NCI-H510A treated with DMSO at 0.1 percent for 48 hours (cell line): ENCODE results near the gene AP1S3.

ENCODE experiments used
- DNase-seq: peaks from one replicate; lab custom pipeline; 2025; lab: John Stamatoyannopoulos, UW

AP1S3 gene

GRCh38 chr2:223759569-223760430 lies 77.6 kb downstream of the AP1S3 start:
- no peak for DNase-seq

- DNase-seq = no peak
Observed at GRCh38 chr2:223758131-223758840, 79.1 kb downstream of the AP1S3 start.

GRCh38 chr2:223753940-223754339 lies 83.4 kb downstream of the AP1S3 start:
- DNase-seq = no peak

- DNase-seq = no peak
Observed at GRCh38 chr2:223751012-223751411, 86.4 kb downstream of the AP1S3 start.

- no peak for DNase-seq
Observed at GRCh38 chr2:223747392-223748042, 89.9 kb downstream of the AP1S3 start.

GRCh38 chr2:223746611-223747010 lies 90.8 kb downstream of the AP1S3 start:
- no peak for DNase-seq

GRCh38 chr2:223744580-223744979 lies 92.8 kb downstream of the AP1S3 start:
- DNase-seq = no peak

GRCh38 chr2:223740679-223741078 lies 96.7 kb downstream of the AP1S3 start:
- no peak for DNase-seq

GRCh38 chr2:223737207-223737606 lies 100.2 kb downstream of the AP1S3 start:
- DNase-seq = no peak

GRCh38 chr2:223736488-223736887 lies 100.9 kb downstream of the AP1S3 start:
- no peak for DNase-seq

GRCh38 chr2:223735659-223736244 lies 101.6 kb downstream of the AP1S3 start:
- DNase-seq = no peak

GRCh38 chr2:223735035-223735640 lies 102.2 kb downstream of the AP1S3 start:
- no peak for DNase-seq

GRCh38 chr2:223734346-223734745 lies 103.0 kb downstream of the AP1S3 start:
- DNase-seq = no peak

GRCh38 chr2:223732346-223732745 lies 105.0 kb downstream of the AP1S3 start:
- no peak for DNase-seq

- no peak for DNase-seq
Observed at GRCh38 chr2:223731503-223731902, 105.9 kb downstream of the AP1S3 start.

- no peak for DNase-seq
Observed at GRCh38 chr2:223729781-223730180, 107.6 kb downstream of the AP1S3 start.

- DNase-seq = peak; percentile 69
Observed at GRCh38 chr2:223727562-223727961, 109.8 kb downstream of the AP1S3 start.

- DNase-seq = no peak
Observed at GRCh38 chr2:223725986-223726970, 111.1 kb downstream of the AP1S3 start.

GRCh38 chr2:223725494-223725893 lies 111.9 kb downstream of the AP1S3 start:
- DNase-seq = peak; percentile 15

- no peak for DNase-seq
Observed at GRCh38 chr2:223724861-223725260, 112.5 kb downstream of the AP1S3 start.

GRCh38 chr2:223723954-223724411 lies 113.4 kb downstream of the AP1S3 start:
- DNase-seq = peak; percentile 22
